B cell (primary cell): Measurements from ENCODE around the gene IL1RL1. TPM values are rescaled to one million over a fixed set of nuclear protein-coding genes. Genes with fewer than 3 reads are reported as not detected.

Experiments
- ATAC-seq: fragments of 200-7000 bp; cut with Tn5 transposase; one replicate; pipeline ENCODE4 v1.10.0; 2021; ENCODE audit warnings: low read depth, mild to moderate bottlenecking, moderate number of reproducible peaks, moderate library complexity
- CTCF ChIA-PET: fragments of 350-600 bp; sonication (Branson Sonifier 250); formaldehyde crosslinking; loops from one replicate; lab custom pipeline; 2021; ENCODE audit warnings: antibody characterized with exemption, inconsistent platforms; lab: Charles Lee
- POLR2A ChIA-PET: fragments of 350-600 bp; sonication (Branson Sonifier 250); formaldehyde crosslinking; loops from one replicate; lab custom pipeline; 2021; ENCODE audit warnings: antibody characterized with exemption; lab: Charles Lee
- DNase-seq: peaks from one replicate; pipeline ENCODE4 v3.0.0; 2013
- H2AFZ ChIP-seq: 2 replicates; pipeline ENCODE4 v1.6.1; 2012; ENCODE audit warnings: mild to moderate bottlenecking, low read depth, low read length; ENCODE audit not compliant: insufficient read depth, poor library complexity, severe bottlenecking
- H3K27ac ChIP-seq, 2 donors: 1 replicate in 1 of 2; 2 replicates in 1 of 2; pipeline ENCODE4 v1.5.1; 2012 to 2013; ENCODE audit warnings: low read length in 2 of 2, mild to moderate bottlenecking in 2 of 2, moderate library complexity in 1 of 2
- H3K27me3 ChIP-seq, 4 experiments: fragments of 200-600 bp in 1 of 4; sonication (generic) in 1 of 4; replicated peaks in 1 of 4; 1 replicate in 2 of 4; 2 replicates in 2 of 4; pipeline versions ENCODE4 v1.6.1 to v1.7.0; 2013 to 2016; ENCODE audit warnings: low read length in 3 of 4, mild to moderate bottlenecking in 2 of 4, mixed read lengths in 1 of 4, moderate library complexity in 1 of 4; ENCODE audit not compliant: insufficient read depth in 4 of 4, control insufficient read depth in 3 of 4; ENCODE audit errors: control extremely low read depth in 1 of 4
- H3K36me3 ChIP-seq, 2 experiments: replicated peaks in 1 of 2; 1 replicate in 1 of 2; 2 replicates in 1 of 2; pipeline versions ENCODE4 v1.6.1 to v1.7.1; 2013; ENCODE audit warnings: low read length in 1 of 2; ENCODE audit not compliant: insufficient read depth in 2 of 2, control insufficient read depth in 1 of 2; ENCODE audit errors: control extremely low read depth in 1 of 2, extremely low read depth in 1 of 2
- H3K4me1 ChIP-seq, 2 donors: fragments of 200-600 bp in 1 of 2; sonication (generic) in 1 of 2; 1 replicate in 1 of 2; 2 replicates in 1 of 2; pipeline versions ENCODE4 v1.5.1 to v1.6.1; 2013 to 2017; ENCODE audit warnings: low read length in 2 of 2; ENCODE audit not compliant: control insufficient read depth in 2 of 2, insufficient read depth in 2 of 2
- H3K4me2 ChIP-seq: replicated peaks from 2 replicates; pipeline ENCODE3; 2012; ENCODE audit warnings: mild to moderate bottlenecking, low read depth, low read length; ENCODE audit not compliant: poor library complexity, severe bottlenecking
- H3K4me3 ChIP-seq, 5 experiments: fragments of 200-600 bp in 1 of 5; sonication (generic) in 1 of 5; 1 replicate in 3 of 5; 2 replicates in 2 of 5; pipeline versions ENCODE4 v1.5.1 to v1.7.0; 2011 to 2016; ENCODE audit warnings: low read length in 4 of 5, mild to moderate bottlenecking in 4 of 5, low read depth in 2 of 5, control low read depth in 1 of 5, moderate library complexity in 1 of 5; ENCODE audit not compliant: insufficient read depth in 1 of 5; ENCODE audit errors: control extremely low read depth in 1 of 5, extremely low read depth in 1 of 5
- H3K79me2 ChIP-seq: fragments of 200-600 bp; sonication (generic); one replicate; pipeline ENCODE4 v1.6.0; 2016; ENCODE audit warnings: low read length; ENCODE audit not compliant: control insufficient read depth, insufficient read depth
- H3K9ac ChIP-seq: fragments of 200-600 bp; sonication (generic); 2 replicates; pipeline ENCODE4 v1.6.1; 2017; ENCODE audit warnings: mild to moderate bottlenecking, low read length, moderate library complexity
- H3K9me3 ChIP-seq, 3 donors: one replicate each; pipeline versions ENCODE4 v1.6.1 to v1.7.1; 2013; ENCODE audit warnings: low read length in 2 of 3; ENCODE audit not compliant: control insufficient read depth in 2 of 3, insufficient read depth in 1 of 3; ENCODE audit errors: control extremely low read depth in 1 of 3
- H4K20me1 ChIP-seq: 2 replicates; pipeline ENCODE4 v1.6.0; 2012; ENCODE audit warnings: mild to moderate bottlenecking, low read length; ENCODE audit not compliant: insufficient read depth, control insufficient read depth, poor library complexity, severe bottlenecking
- H3K27ac Mint-ChIP-seq: one replicate; pipeline ENCODE4 v1.8.0; 2021; ENCODE audit warnings: mixed read lengths
- H3K27me3 Mint-ChIP-seq: one replicate; pipeline ENCODE4 v1.8.0; 2021; ENCODE audit warnings: mixed read lengths
- H3K4me1 Mint-ChIP-seq: one replicate; pipeline ENCODE4 v1.8.0; 2021; ENCODE audit warnings: mixed read lengths
- H3K4me3 Mint-ChIP-seq: one replicate; pipeline ENCODE4 v1.8.0; 2021; ENCODE audit warnings: mixed read lengths
- H3K9me3 Mint-ChIP-seq: one replicate; pipeline ENCODE4 v1.8.0; 2022; ENCODE audit warnings: mixed read lengths; ENCODE audit not compliant: insufficient read depth
- EZH2 ChIP-seq: IDR thresholded peaks from 2 replicates; pipeline ENCODE4 v1.6.1; 2012; ENCODE audit warnings: borderline replicate concordance, low read depth, mild to moderate bottlenecking, moderate library complexity, low read length; ENCODE audit not compliant: insufficient read depth, poor library complexity, severe bottlenecking
- WGBS: methylation state at CpG from one replicate; pipeline ENCODE4 v1.1.5; 2013; ENCODE audit warnings: missing lambda C conversion rate; ENCODE audit not compliant: insufficient coverage; 5-methylcytosine and 5-hydroxymethylcytosine counted together
- intact Hi-C: fragments of 100-400 bp; cut with micrococcal nuclease; formaldehyde crosslinking; loops from one replicate; pipeline ENCODE4 v1.10.0; 2022
- polyA plus RNA-seq: library from polyadenylated mRNA; depleted of rRNA; stranded (reverse); fragments of >200 nt; gene quantifications from 2 replicates; pipeline ENCODE4 v1.2.3, GENCODE V29; 2012
- total RNA-seq, 2 donors: library from RNA; stranded (reverse); fragments of 120-200 nt in 1 of 2; gene quantifications; 1 replicate in 1 of 2; 2 replicates in 1 of 2; pipeline versions ENCODE4 v1.2.3 to v1.2.4, GENCODE V29; 2013 to 2022
- TF ChIP-seq, protein P1 (sequence below): fragments of 200-600 bp; IDR thresholded peaks from one replicate; pipeline ENCODE4 v1.8.0; 2022; ENCODE audit warnings: antibody characterized with exemption, mild to moderate bottlenecking

IL1RL1 gene
- total and polyA plus RNA-seq, 2 donors (not counting 1 experiment from before 2014, with no cell fraction given), result not detected

DNA sequence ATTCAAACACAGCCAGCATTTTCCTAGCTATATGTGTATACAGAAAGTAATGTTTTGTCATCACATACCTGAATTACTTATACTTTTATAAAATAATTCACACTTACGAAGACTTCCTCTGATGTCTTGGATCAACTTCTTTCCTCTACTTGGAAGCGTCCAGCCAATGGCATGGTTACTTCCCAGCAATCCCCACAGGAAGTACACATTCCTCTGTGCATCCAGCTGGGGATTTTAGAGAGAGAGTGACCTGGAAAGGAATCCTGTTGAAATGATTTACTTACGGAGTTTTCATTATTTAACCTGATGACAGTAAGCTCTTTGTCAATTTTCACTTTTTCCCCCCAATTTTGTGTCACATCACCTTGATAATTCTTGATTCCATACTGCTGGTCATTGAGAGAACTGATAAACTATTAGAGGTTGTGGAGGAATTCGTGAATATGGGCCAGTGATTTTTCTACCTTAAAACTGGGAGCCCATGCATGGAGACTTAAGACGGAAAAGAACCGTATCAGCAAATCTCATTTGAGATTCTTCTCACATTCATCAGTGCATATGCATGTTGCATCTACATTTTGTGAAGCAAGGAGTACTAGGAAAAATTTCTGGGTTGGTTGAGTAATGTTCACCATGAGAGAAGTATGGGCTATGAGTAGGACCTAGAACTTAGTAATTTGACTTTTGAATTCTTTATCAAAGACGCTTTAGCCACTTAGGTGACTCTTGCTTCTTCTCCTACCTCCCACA lies 35.2 kb downstream of the IL1RL1 start:
- Mint-ChIP-seq H3K9me3 (no peaks in the 10 kb centered on the region), H3K27ac (no peak overlapping the region), H3K27me3 (peaks cover 12% of the 10 kb centered on the region), H3K4me3 (no peak overlapping the region), H3K4me1 (no peaks in the 10 kb centered on the region)
- ATAC-seq (no peak), DNase-seq (no peak)
- Histone ChIP-seq H3K4me1 (no peaks in the 10 kb centered on the region), H3K79me2 (no peaks in the 10 kb centered on the region), H3K9ac (no peak overlapping the region), H3K9me3 (peaks cover 0 to 2% (median 0%) of the 10 kb centered on the region in 3 donors), H2AFZ (no peak overlapping the region), H3K4me2 (no peak overlapping the region), H4K20me1 (no peaks in the 10 kb centered on the region), H3K36me3 (no peaks in the 10 kb centered on the region), H3K27ac (no peak overlapping the region), H3K27me3 (peaks cover 0 to 10% (median 1%) of the 10 kb centered on the region in 4 experiments), H3K4me3 (no peak overlapping the region)
- intact Hi-C loops, result no loop called here
- TF ChIP-seq, protein P1, sequence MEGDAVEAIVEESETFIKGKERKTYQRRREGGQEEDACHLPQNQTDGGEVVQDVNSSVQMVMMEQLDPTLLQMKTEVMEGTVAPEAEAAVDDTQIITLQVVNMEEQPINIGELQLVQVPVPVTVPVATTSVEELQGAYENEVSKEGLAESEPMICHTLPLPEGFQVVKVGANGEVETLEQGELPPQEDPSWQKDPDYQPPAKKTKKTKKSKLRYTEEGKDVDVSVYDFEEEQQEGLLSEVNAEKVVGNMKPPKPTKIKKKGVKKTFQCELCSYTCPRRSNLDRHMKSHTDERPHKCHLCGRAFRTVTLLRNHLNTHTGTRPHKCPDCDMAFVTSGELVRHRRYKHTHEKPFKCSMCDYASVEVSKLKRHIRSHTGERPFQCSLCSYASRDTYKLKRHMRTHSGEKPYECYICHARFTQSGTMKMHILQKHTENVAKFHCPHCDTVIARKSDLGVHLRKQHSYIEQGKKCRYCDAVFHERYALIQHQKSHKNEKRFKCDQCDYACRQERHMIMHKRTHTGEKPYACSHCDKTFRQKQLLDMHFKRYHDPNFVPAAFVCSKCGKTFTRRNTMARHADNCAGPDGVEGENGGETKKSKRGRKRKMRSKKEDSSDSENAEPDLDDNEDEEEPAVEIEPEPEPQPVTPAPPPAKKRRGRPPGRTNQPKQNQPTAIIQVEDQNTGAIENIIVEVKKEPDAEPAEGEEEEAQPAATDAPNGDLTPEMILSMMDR, result no peak
- no peak for TF ChIP-seq EZH2
- WGBS, result 78% methylated on average over 1 of the region's 7 CpGs
- POLR2A ChIA-PET, result no interaction called here
- CTCF ChIA-PET, result no interaction called here

DNA sequence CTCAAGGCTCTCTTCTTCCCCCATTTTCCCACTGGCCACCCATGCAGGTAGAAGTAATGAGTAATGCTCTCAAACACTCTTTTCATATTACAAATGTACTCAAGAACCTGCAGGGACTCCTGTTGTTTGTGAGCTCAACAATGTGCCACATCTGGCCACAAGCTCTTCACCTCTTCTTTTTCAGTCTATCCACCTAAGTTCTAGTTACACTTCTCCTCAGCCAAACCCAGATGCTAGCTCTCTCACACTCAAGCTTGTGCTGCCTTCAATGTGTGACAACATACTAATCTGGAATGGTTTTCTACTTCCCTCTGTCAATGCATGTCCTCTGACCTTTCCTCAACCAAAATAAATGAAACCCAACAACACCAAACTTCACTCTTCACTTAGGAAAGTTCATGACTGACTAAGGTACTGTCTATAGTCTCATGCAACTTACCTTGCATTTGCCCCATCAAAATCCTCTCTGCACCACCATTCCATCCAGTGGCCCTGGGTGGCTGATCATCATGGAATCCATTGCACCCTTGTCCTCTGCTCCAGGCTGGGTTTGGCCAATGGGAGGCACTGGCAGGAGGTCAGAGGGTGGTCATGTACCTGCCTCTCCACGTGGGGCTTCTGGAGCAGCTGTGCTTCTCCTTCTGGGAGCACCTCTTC lies 38.9 kb downstream of the IL1RL1 start:
- TF ChIP-seq, protein P1, result no peak
- no peak for TF ChIP-seq EZH2
- 100% methylated on average over 1 of the region's 1 CpG for WGBS
- no peaks in the 10 kb centered on the region for H3K36me3 ChIP-seq
- H3K4me2 ChIP-seq, result no peak overlapping the region
- CTCF ChIA-PET, result interaction anchor here (1.0 kb wide), 1 partner anchor 10 kb away, joined by 3 read pairs; no protein-coding TSS in a partner anchor
- Mint-ChIP-seq H3K4me1 (peaks cover 1% of the 10 kb centered on the region), H3K4me3 (no peak overlapping the region), H3K27me3 (peaks cover 12% of the 10 kb centered on the region), H3K9me3 (no peaks in the 10 kb centered on the region), H3K27ac (no peak overlapping the region)
- no peak overlapping the region for H3K9ac ChIP-seq
- H3K79me2 ChIP-seq, result no peaks in the 10 kb centered on the region
- ATAC-seq, result no peak
- POLR2A ChIA-PET, result no interaction called here
- H3K27me3 ChIP-seq, result peaks cover 0 to 4% (median 1%) of the 10 kb centered on the region in 4 experiments
- peaks cover 0 to 2% (median 0%) of the 10 kb centered on the region in 3 donors for H3K9me3 ChIP-seq
- peaks cover 0 to 2% of the 10 kb centered on the region in 2 donors for H3K4me1 ChIP-seq
- no peaks in the 10 kb centered on the region for H4K20me1 ChIP-seq
- H3K4me3 ChIP-seq, result no peak overlapping the region
- intact Hi-C loops, result no loop called here
- H2AFZ ChIP-seq, result no peak overlapping the region
- DNase-seq, result no peak
- H3K27ac ChIP-seq, result no peak overlapping the region
